SU-DHL-6 (cell line): Measurements from ENCODE around the gene PDHX.

ENCODE experiments used
- H2AFZ ChIP-seq: fragments of 200-600 bp; sonication (generic); 2 replicates; pipeline ENCODE4 v1.6.1; 2014; ENCODE audit warnings: low read depth, mild to moderate bottlenecking, moderate library complexity, mixed read lengths, antibody characterized with exemption, low read length; ENCODE audit not compliant: severe bottlenecking
- H3F3A ChIP-seq: fragments of 200-600 bp; shearing (Covaris generic); 2 replicates; pipeline ENCODE4 v1.6.0; 2016; ENCODE audit warnings: antibody characterized with exemption, mild to moderate bottlenecking; ENCODE audit not compliant: insufficient read depth
- H3K27ac ChIP-seq: fragments of 200-600 bp; sonication (generic); 2 replicates; pipeline ENCODE4 v1.5.1; 2016; ENCODE audit warnings: low read depth, mild to moderate bottlenecking, low read length, moderate library complexity, mixed read lengths
- H3K27me3 ChIP-seq: fragments of 200-600 bp; sonication (generic), shearing (Covaris generic); 2 replicates; pipeline ENCODE4 v1.6.0; 2014; ENCODE audit warnings: mild to moderate bottlenecking, low read length
- H3K36me3 ChIP-seq: fragments of 200-600 bp; sonication (generic); 2 replicates; pipeline ENCODE4 v1.6.1; 2014; ENCODE audit warnings: mild to moderate bottlenecking, low read length, mixed read lengths
- H3K4me2 ChIP-seq: fragments of 300-600, 200-600 bp; shearing (Covaris generic), sonication (generic); 2 replicates; pipeline ENCODE4 v1.6.0; 2014; ENCODE audit warnings: low read length, low read depth, mild to moderate bottlenecking; ENCODE audit not compliant: poor library complexity, severe bottlenecking
- H3K4me3 ChIP-seq: fragments of 200-600 bp; sonication (generic); 2 replicates; pipeline ENCODE4 v1.5.1; 2014; ENCODE audit warnings: antibody characterized with exemption, low read length, mild to moderate bottlenecking, mixed read lengths; ENCODE audit not compliant: insufficient read depth, poor library complexity, severe bottlenecking
- H3K79me2 ChIP-seq: fragments of 200-600 bp; sonication (generic); 2 replicates; pipeline ENCODE4 v1.6.1; 2014; ENCODE audit warnings: mild to moderate bottlenecking, low read length, moderate library complexity; ENCODE audit not compliant: insufficient read depth
- H3K9ac ChIP-seq: fragments of 200-600 bp; sonication (generic); 2 replicates; pipeline ENCODE4 v1.7.0; 2014; ENCODE audit warnings: mild to moderate bottlenecking, low read length
- H3K9me2 ChIP-seq: fragments of 200-600 bp; sonication (generic); replicated peaks from 2 replicates; pipeline ENCODE4 v1.6.1; 2014; ENCODE audit warnings: low read length; ENCODE audit not compliant: insufficient read depth
- H3K9me3 ChIP-seq: fragments of 200-600 bp; sonication (generic); 2 replicates; pipeline ENCODE4 v1.6.1; 2014; ENCODE audit warnings: low read length, mixed read lengths; ENCODE audit not compliant: insufficient read depth
- H4K20me1 ChIP-seq: fragments of 200-600 bp; sonication (generic); 2 replicates; pipeline ENCODE4 v1.6.1; 2014; ENCODE audit warnings: low read depth, mild to moderate bottlenecking, antibody characterized with exemption, low read length, moderate library complexity, mixed read lengths
- EZH2phosphoT487 ChIP-seq: fragments of 200-600 bp; sonication (generic), shearing (Covaris generic); conservative IDR thresholded peaks from 2 replicates; pipeline ENCODE4 v1.6.1; 2018; ENCODE audit warnings: mild to moderate bottlenecking, antibody characterized with exemption, low read length, moderate library complexity, mixed read lengths
- TF ChIP-seq, protein P1 (sequence below): fragments of 200-600 bp; sonication (generic); IDR thresholded peaks from one replicate; pipeline ENCODE4 v1.5.1; 2017; ENCODE audit warnings: antibody characterized with exemption, mild to moderate bottlenecking, low read length, moderate library complexity; ENCODE audit not compliant: insufficient read depth, poor library complexity, severe bottlenecking

The PDHX gene

GRCh38 chr11:34968862-34969261 lies 52.4 kb downstream of the PDHX start:
- no peaks in the 10 kb centered on the region for H3K9me2 ChIP-seq
- H4K20me1 ChIP-seq, result no peaks in the 10 kb centered on the region
- H3K9ac ChIP-seq, result no peak overlapping the region
- H3K27me3 ChIP-seq, result no peaks in the 10 kb centered on the region
- H3K79me2 ChIP-seq, result no peaks in the 10 kb centered on the region
- TF ChIP-seq EZH2phosphoT487, result no peak
- TF ChIP-seq, protein P1, sequence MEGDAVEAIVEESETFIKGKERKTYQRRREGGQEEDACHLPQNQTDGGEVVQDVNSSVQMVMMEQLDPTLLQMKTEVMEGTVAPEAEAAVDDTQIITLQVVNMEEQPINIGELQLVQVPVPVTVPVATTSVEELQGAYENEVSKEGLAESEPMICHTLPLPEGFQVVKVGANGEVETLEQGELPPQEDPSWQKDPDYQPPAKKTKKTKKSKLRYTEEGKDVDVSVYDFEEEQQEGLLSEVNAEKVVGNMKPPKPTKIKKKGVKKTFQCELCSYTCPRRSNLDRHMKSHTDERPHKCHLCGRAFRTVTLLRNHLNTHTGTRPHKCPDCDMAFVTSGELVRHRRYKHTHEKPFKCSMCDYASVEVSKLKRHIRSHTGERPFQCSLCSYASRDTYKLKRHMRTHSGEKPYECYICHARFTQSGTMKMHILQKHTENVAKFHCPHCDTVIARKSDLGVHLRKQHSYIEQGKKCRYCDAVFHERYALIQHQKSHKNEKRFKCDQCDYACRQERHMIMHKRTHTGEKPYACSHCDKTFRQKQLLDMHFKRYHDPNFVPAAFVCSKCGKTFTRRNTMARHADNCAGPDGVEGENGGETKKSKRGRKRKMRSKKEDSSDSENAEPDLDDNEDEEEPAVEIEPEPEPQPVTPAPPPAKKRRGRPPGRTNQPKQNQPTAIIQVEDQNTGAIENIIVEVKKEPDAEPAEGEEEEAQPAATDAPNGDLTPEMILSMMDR, result no peak
- peaks cover 12% of the 10 kb centered on the region; the same call in 1 of the 2 replicates for H3K36me3 ChIP-seq
- H3K4me2 ChIP-seq, result no peak overlapping the region
- H3K4me3 ChIP-seq, result no peak overlapping the region
- no peak overlapping the region for H3K27ac ChIP-seq
- H3F3A ChIP-seq, result no peaks in the 10 kb centered on the region
- no peak overlapping the region for H2AFZ ChIP-seq
- no peaks in the 10 kb centered on the region for H3K9me3 ChIP-seq

DNA sequence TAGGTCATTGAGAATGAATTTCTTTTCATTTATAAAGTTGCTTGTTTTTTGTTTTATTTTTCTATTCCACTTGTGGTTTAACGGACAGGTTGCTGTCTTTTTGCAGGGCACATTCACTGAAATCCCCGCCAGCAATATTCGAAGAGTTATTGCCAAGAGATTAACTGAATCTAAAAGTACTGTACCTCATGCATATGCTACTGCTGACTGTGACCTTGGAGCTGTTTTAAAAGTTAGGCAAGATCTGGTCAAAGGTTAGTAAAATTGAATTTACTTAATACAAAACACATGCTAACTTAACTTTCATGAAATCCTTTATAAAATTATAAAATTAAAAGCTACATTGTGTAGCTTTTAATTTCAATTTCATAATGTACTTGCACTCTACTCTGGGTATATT lies 53.6 kb downstream of the PDHX start:
- Histone ChIP-seq H3F3A (no peaks in the 10 kb centered on the region), H3K27ac (no peak overlapping the region), H3K4me3 (no peak overlapping the region), H3K4me2 (no peak overlapping the region), H3K27me3 (no peaks in the 10 kb centered on the region), H4K20me1 (no peaks in the 10 kb centered on the region), H3K79me2 (no peaks in the 10 kb centered on the region), H2AFZ (no peak overlapping the region), H3K36me3 (peaks cover 17% of the 10 kb centered on the region; the same call in 1 of the 2 replicates), H3K9me2 (no peaks in the 10 kb centered on the region), H3K9me3 (no peaks in the 10 kb centered on the region), H3K9ac (no peak overlapping the region)
- no peak for TF ChIP-seq EZH2phosphoT487
- TF ChIP-seq, protein P1, result no peak

DNA sequence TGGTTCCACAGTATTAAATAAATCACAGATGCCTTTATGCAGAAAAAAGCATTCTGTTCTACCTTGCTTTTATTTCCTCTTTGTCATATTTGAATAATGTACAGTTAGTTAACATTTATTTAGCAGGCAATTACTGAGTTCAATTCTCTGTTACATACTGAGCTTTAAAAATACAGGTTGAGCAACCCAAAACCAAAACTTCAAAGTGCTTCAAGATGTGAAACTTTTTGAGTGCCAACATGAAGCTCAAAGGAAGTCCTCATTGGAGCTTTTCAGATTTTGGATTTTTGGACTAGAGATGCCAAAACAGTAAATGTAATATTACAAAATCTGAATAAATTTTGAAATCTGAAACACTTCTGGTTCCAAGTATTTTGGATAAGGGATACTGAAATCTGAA lies 54.1 kb downstream of the PDHX start:
- H3K27me3 ChIP-seq, result no peaks in the 10 kb centered on the region
- peaks cover 17% of the 10 kb centered on the region; the same call in 1 of the 2 replicates for H3K36me3 ChIP-seq
- no peaks in the 10 kb centered on the region for H3K9me3 ChIP-seq
- no peak overlapping the region for H3K4me2 ChIP-seq
- H2AFZ ChIP-seq, result no peak overlapping the region
- H3F3A ChIP-seq, result no peaks in the 10 kb centered on the region
- no peak for TF ChIP-seq EZH2phosphoT487
- H3K4me3 ChIP-seq, result no peak overlapping the region
- H3K27ac ChIP-seq, result no peak overlapping the region
- H3K9ac ChIP-seq, result no peak overlapping the region
- H3K79me2 ChIP-seq, result no peaks in the 10 kb centered on the region
- H4K20me1 ChIP-seq, result no peaks in the 10 kb centered on the region
- no peaks in the 10 kb centered on the region for H3K9me2 ChIP-seq

- Histone ChIP-seq H3K36me3 (peaks cover 17% of the 10 kb centered on the region; the same call in 1 of the 2 replicates), H4K20me1 (no peaks in the 10 kb centered on the region), H3K4me3 (no peak overlapping the region), H2AFZ (no peak overlapping the region), H3K4me2 (no peak overlapping the region), H3F3A (no peaks in the 10 kb centered on the region), H3K9ac (no peak overlapping the region), H3K27me3 (no peaks in the 10 kb centered on the region), H3K9me2 (no peaks in the 10 kb centered on the region), H3K9me3 (no peaks in the 10 kb centered on the region), H3K79me2 (no peaks in the 10 kb centered on the region), H3K27ac (no peak overlapping the region)
- no peak for TF ChIP-seq EZH2phosphoT487
- TF ChIP-seq, protein P1, result no peak
These were observed 55.5 kb downstream of the PDHX start for GRCh38 chr11:34971928-34972327.
